Psoas muscle (tissue), 8 donors: ENCODE data around the gene TBX2. TPM values are rescaled to one million over a fixed set of nuclear protein-coding genes. Genes with fewer than 3 reads are reported as not detected.

ENCODE experiments used
- ATAC-seq, 4 donors: fragments of 200-7000 bp; cut with Tn5 transposase; one replicate each; pipeline ENCODE4 v1.9.1; 2020; ENCODE audit warnings: moderate library complexity in 3 of 4, mild to moderate bottlenecking in 2 of 4
- DNase-seq, 2 donors: peaks; one replicate each; pipeline ENCODE4 v3.0.0-alpha.2; 2020
- H3K27ac ChIP-seq: fragments of 200-600 bp; one replicate; pipeline ENCODE4 v1.8.0; 2022
- H3K27me3 ChIP-seq, 3 donors: fragments of 200-600 bp in 1 of 3; one replicate each; pipeline versions ENCODE4 v1.6.1 to v1.8.0; 2013 to 2022; ENCODE audit warnings: low read length in 2 of 3, mild to moderate bottlenecking in 2 of 3, moderate library complexity in 1 of 3; ENCODE audit not compliant: insufficient read depth in 3 of 3
- H3K36me3 ChIP-seq, 2 donors: fragments of 200-600 bp in 1 of 2; one replicate each; pipeline versions ENCODE4 v1.6.1 to v1.8.0; 2013 to 2022; ENCODE audit warnings: low read depth in 1 of 2, mild to moderate bottlenecking in 1 of 2, moderate library complexity in 1 of 2; ENCODE audit not compliant: insufficient read depth in 1 of 2
- H3K4me1 ChIP-seq: fragments of 200-600 bp; one replicate; pipeline ENCODE4 v1.8.0; 2022
- H3K4me3 ChIP-seq: fragments of 200-600 bp; one replicate; pipeline ENCODE4 v1.8.0; 2022; ENCODE audit warnings: mild to moderate bottlenecking
- H3K9me3 ChIP-seq: fragments of 200-600 bp; one replicate; pipeline ENCODE4 v1.8.0; 2022
- WGBS, 3 donors: extraction: QIAGEN DNeasy Blood & Tissue Kit; methylation state at CpG; one replicate each; pipeline versions ENCODE4 v1.1.6 to v1.1.7; 2013; 5-methylcytosine and 5-hydroxymethylcytosine counted together
- intact Hi-C, 2 donors: fragments of 100-400 bp; cut with DNase I; formaldehyde crosslinking; loops; one replicate each; pipeline versions ENCODE4 v1.11.0 to v1.14.2; 2022
- polyA plus RNA-seq, 3 donors: library from polyadenylated mRNA; stranded (reverse); fragments of 200-250 nt; gene quantifications; one replicate each; pipeline ENCODE4 v1.2.3, GENCODE V29; 2013
- total RNA-seq, 4 donors: library from RNA; stranded (reverse); fragmentation: NEBNext Ultra II Directional in 2 of 4; extraction: Animal tissue kit (Norgen Biotek cat#: 25700) in 2 of 4; gene quantifications; one replicate each; pipeline versions ENCODE4 v1.2.1 to v1.2.4, GENCODE V29; 2021 to 2023
- TF ChIP-seq, protein P1 (sequence below): fragments of 200-600 bp; IDR thresholded peaks from one replicate; pipeline ENCODE4 v1.8.0; 2022; ENCODE audit warnings: antibody characterized with exemption
- donor health status: healthy with polysubstance abuse.
- donor health status: DM: no; HTN: no; CAD: no; lungs with moderate emphysema.
- donor health status: Bipolar disorder and iron deficiency.
- donor health status: healthy.
- donor health status: DM: yes; HTN: yes; CAD: no.
- donor health status: DM: no; HTN: no; CAD: no.
- donor health status: DM: no; HTN: no; CAD: no.
- donor health status: DM: yes; HTN: yes; CAD: no.

TBX2 gene
- total and polyA plus RNA-seq, 7 donors, result 3.5 to 8.7 (median 6.3) TPM

DNA sequence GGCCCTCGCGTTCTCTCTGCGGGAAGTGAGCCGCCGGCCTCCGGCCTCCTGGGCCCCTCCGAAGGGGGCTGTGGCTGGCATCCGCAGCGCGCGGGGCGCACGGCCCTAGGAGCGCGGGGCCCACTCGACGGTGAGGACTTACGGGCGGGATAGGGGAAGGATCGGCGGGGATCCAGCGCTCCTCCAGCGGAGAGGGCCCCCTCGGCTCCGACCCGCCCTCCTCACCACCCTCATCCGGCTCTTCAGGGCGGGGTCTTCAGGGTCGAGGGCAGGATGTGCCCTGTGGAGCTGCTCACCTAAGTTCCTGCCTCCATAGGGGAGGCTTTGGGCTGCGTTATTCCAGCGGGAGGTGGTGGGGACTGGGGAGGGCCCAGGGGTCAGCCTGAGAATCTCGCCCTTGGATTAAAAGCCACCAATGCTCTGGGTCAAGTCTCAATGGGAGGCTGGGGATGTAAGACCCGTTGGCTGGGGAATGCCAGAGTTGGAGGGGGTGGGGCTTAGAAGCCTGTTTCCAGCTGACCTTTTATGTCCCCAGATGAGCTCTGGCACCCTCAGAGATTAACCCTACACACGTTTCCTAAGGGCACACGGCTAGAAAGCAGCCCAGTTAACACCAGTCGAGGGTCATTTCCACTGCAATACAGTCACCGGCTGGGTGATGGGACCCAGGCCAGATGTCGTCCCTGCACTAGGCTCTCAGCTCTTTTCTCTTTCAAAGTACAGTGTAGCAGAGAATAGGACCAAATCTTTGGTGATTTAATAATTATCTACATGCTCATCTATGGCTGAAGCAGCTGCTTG lies 13.4 kb downstream of the TBX2 start:
- Histone ChIP-seq H3K4me3 (peak overlapping the region; percentile 72), H3K9me3 (no peaks in the 10 kb centered on the region), H3K27ac (peak overlapping the region; percentile 71), H3K4me1 (peaks cover 21% of the 10 kb centered on the region), H3K27me3 (peaks cover 0 to 27% (median 6%) of the 10 kb centered on the region in 3 donors), H3K36me3 (no peaks in the 10 kb centered on the region)
- intact Hi-C loops, result loop anchor here (2.0 to 10.0 kb wide), 3 partner anchors 424 to 654 kb away; partner anchors contain the start of gene MED13 (in 2 of the 2)
- ATAC-seq (peak in 1 of 4 donors; percentile 6), DNase-seq (peak in 1 of 2 donors; percentile 50)
- 19 to 33% (median 26%) methylated on average over 15 to 38 of the region's 38 CpGs for WGBS, 3 donors
- TF ChIP-seq, protein P1, sequence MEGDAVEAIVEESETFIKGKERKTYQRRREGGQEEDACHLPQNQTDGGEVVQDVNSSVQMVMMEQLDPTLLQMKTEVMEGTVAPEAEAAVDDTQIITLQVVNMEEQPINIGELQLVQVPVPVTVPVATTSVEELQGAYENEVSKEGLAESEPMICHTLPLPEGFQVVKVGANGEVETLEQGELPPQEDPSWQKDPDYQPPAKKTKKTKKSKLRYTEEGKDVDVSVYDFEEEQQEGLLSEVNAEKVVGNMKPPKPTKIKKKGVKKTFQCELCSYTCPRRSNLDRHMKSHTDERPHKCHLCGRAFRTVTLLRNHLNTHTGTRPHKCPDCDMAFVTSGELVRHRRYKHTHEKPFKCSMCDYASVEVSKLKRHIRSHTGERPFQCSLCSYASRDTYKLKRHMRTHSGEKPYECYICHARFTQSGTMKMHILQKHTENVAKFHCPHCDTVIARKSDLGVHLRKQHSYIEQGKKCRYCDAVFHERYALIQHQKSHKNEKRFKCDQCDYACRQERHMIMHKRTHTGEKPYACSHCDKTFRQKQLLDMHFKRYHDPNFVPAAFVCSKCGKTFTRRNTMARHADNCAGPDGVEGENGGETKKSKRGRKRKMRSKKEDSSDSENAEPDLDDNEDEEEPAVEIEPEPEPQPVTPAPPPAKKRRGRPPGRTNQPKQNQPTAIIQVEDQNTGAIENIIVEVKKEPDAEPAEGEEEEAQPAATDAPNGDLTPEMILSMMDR, result no peak

DNA sequence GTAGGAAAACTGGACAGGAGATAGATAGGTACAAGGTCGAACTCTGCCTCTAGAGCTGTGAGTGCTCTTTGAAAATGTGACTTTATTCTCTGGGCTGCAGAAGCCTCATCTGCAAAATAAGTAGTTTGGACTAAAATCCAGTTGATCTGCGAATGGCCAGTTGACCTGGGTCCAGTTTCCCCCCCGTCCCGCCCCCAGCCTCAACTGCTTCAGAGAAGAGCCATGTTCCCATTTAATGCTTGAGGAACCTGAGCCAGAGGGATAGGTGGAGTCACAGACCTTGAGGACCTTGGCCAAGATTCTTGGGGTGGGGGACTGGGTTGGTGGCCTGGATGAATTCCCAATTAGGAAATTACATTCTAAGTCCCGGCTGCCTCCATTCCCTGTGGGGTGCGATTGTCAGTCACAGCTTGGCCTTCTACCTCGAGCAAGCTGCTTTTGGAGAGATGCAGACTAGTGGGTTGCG lies 14.1 kb downstream of the TBX2 start:
- intact Hi-C loops, result loop anchor here (2.0 to 10.0 kb wide), 3 partner anchors 423 to 654 kb away; partner anchors contain the start of gene MED13 (in 2 of the 2)
- no peaks in the 10 kb centered on the region for H3K9me3 ChIP-seq
- no peak for DNase-seq
- H3K27ac ChIP-seq, result no peak overlapping the region
- H3K4me1 ChIP-seq, result peaks cover 15% of the 10 kb centered on the region
- WGBS, 3 donors, result 84 to 93% (median 86%) methylated on average over 8 of the region's 8 CpGs
- peak overlapping the region; percentile 72 for H3K4me3 ChIP-seq
- TF ChIP-seq, protein P1, result no peak
- no peak for ATAC-seq
- peaks cover 0 to 23% (median 6%) of the 10 kb centered on the region in 3 donors for H3K27me3 ChIP-seq
- no peaks in the 10 kb centered on the region for H3K36me3 ChIP-seq

DNA sequence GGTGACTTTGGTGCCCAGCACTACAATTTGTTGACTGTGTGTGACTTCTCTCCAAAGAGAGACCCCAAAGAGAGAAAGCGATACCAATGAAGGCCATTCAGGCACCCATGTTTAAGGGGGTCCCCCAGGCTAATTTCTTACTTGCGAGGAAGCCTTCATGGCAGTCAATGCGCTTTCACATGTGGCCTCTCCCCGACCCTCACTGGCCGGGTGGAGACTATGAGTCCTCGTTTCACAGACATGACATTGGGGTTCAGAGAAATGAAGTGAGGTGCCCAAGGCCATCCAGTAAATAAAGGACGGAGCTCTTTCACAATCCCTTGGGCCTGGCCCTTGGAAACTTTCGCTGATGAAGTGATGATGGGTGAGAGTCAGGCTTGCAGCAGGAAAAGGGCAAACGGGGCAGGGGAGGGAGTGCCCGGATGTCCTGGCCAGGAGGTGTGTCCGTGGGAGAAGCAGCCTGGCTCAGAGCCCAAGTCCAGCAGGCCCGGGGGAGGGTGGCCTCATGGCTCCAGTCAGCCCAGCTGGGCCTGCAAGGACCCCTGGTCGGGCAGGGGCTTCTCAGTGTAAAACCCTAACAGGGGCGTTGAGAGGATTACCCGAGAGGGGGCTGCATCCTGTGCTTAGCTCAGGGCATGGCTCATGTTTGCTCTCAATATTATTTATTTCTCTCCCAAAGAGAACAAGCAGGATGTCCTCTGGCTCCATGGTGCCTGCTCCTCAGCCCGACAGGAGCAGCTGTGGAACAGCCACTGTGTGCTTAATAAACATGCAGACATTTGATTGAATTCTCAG lies 14.7 kb downstream of the TBX2 start:
- Histone ChIP-seq H3K36me3 (no peaks in the 10 kb centered on the region), H3K4me1 (peaks cover 11% of the 10 kb centered on the region), H3K27me3 (peaks cover 0 to 22% (median 6%) of the 10 kb centered on the region in 3 donors), H3K9me3 (no peaks in the 10 kb centered on the region), H3K27ac (no peak overlapping the region), H3K4me3 (no peak overlapping the region)
- DNase-seq (no peak), ATAC-seq (no peak)
- TF ChIP-seq, protein P1, result no peak
- intact Hi-C loops, result loop anchor here (5.0 to 10.0 kb wide), 2 partner anchors 650 to 653 kb away; partner anchors contain the start of gene MED13 (in 2 of the 2)
- 61 to 69% (median 62%) methylated on average over 16 of the region's 16 CpGs for WGBS, 3 donors

DNA sequence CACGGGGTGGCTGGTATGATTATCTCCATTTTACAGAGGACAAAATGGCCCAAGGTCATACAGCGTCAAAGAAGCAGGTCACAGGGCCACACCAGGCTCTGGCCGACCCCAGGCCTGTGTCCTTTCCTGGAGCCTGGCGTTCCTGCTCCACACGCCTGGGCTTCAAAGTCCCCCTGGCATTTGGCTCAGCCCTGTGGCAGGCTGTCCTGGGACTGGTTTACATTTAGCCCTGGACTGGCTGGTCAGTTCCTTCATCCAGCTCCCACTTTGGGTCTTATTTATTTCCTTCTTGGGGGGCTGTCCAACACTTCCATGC lies 15.3 kb downstream of the TBX2 start:
- Histone ChIP-seq H3K9me3 (no peaks in the 10 kb centered on the region), H3K27me3 (peaks cover 0 to 20% (median 6%) of the 10 kb centered on the region in 3 donors), H3K36me3 (no peaks in the 10 kb centered on the region), H3K4me1 (peaks cover 8% of the 10 kb centered on the region), H3K27ac (no peak overlapping the region), H3K4me3 (no peak overlapping the region)
- 78 to 88% (median 82%) methylated on average over 5 of the region's 5 CpGs for WGBS, 3 donors
- intact Hi-C loops, result loop anchor here (5.0 to 10.0 kb wide), 3 partner anchors 422 to 652 kb away; partner anchors contain the start of gene MED13 (in 2 of the 2)
- TF ChIP-seq, protein P1, result no peak
- DNase-seq (no peak), ATAC-seq (no peak)
